ENCODE measurements around the gene FOLH1. TPM values are rescaled to one million over a fixed set of nuclear protein-coding genes. Genes with fewer than 3 reads are reported as not detected.
"Not testable (repeated sequence)": the region's sequence is repeated elsewhere in the genome, so short reads cannot be mapped to it uniquely, and the experiment has no call there.

FOLH1 gene
- total and polyA plus RNA-seq, 2 of the 13 experiments (the other 11 are each of a cell fraction or from before 2014, with no cell fraction given), result not detected

GRCh38 chr11:49229136-49229535, 20.7 kb upstream of the FOLH1 start:
- ATAC-seq (peak; percentile 62), FAIRE-seq (peak; percentile 79)
- H2AFZ ChIP-seq (ENCODE audit: low read length); H3K36me3 ChIP-seq (replicated peaks in 1 of 2; ENCODE audit: control insufficient read depth in 1 of 2, insufficient read depth in 2 of 2, low read length in 2 of 2); H3K27me3 ChIP-seq (ENCODE audit: control insufficient read depth in 1 of 2, insufficient read depth in 2 of 2, low read length in 2 of 2); DNase-seq (ENCODE audit: low spot score); POLR2A ChIA-PET; BruUV-seq (replicated peaks); in situ Hi-C loops (cut with HindIII; ENCODE audit: extremely low pct_ligation_motif_present, low pct_unique_long_range_greater_than_20kb); H4K20me1 ChIP-seq (ENCODE audit: insufficient read depth, low read length); H3K79me2 ChIP-seq (ENCODE audit: insufficient read depth, low read length); H3K4me3 ChIP-seq (replicated peaks in 1 of 3; ENCODE audit: insufficient read depth in 1 of 3, low read depth in 2 of 3, low read length in 3 of 3); H3K9me3 ChIP-seq (ENCODE audit: low read length); H3K27ac ChIP-seq (ENCODE audit: extremely low read length, insufficient read depth, low read length); H3K4me2 ChIP-seq (ENCODE audit: low read depth, low read length); intact Hi-C loops (cut with micrococcal nuclease; ENCODE audit: unreplicated experiment); H3K9ac ChIP-seq (ENCODE audit: insufficient read depth, low read depth, low read length): not testable (repeated sequence)
- WGBS (ENCODE audit: low lambda C conversion rate), result 32% methylated on average over 2 of the region's 2 CpGs
- peaks cover 11% of the 10 kb centered on the region; the same call in 1 of the 2 replicates for H3K4me1 ChIP-seq (ENCODE audit: insufficient read depth, low read length)
- CTCF ChIA-PET (ENCODE audit: low intra/inter-chr PET ratio, low total read pairs), result interaction anchor here (1.1 to 1.2 kb wide), 2 partner anchors 143 to 766 kb away, joined by 3 read pairs; no protein-coding TSS in a partner anchor
- TF ChIP-seq CTCF (CRISPR knock-in tag; IDR thresholded peaks at IDR 0.05) (peak; percentile 30; the same call in 1 of the 2 replicates), STAG1 (CRISPR knock-in tag; IDR thresholded peaks at IDR 0.05) (peak; percentile 67)

DNA sequence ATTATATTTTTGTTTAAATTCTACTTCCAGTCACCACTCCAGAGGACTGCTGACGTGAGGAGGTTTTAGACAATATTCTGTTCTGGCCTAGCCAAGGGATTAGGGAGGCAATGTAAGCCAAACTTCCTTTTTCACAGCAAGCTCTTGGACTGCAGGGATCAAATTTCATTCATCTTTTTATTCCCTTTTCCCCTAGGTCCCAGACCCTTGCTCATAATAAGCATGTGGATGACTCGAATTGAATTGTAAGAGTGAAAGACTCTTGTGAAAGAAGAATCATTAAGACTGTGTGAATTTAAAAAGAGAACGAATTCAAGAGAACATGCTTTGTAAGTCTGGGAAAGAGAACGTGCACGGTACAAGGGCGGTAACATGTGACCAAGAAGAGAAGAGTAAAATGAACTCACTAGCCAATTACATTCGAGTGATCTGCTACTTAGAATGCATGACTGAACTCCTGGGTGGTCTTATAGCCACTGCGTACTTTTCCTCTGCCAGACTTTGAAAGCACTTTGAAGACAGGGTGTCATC, 16.9 kb upstream of the FOLH1 start:
- POLR2A ChIA-PET; CTCF ChIA-PET (ENCODE audit: low intra/inter-chr PET ratio, low total read pairs); intact Hi-C loops (cut with micrococcal nuclease; ENCODE audit: unreplicated experiment): not testable (repeated sequence)

More for the DNA sequence above, 16.9 kb upstream of the FOLH1 start:
- H4K20me1 ChIP-seq (ENCODE audit: insufficient read depth, low read length); H3K4me2 ChIP-seq (ENCODE audit: low read depth, low read length); H3K36me3 ChIP-seq (replicated peaks in 1 of 2; ENCODE audit: control insufficient read depth in 1 of 2, insufficient read depth in 2 of 2, low read length in 2 of 2); FAIRE-seq; H3K9ac ChIP-seq (ENCODE audit: insufficient read depth, low read depth, low read length); H3K4me3 ChIP-seq (replicated peaks in 1 of 3; ENCODE audit: insufficient read depth in 1 of 3, low read depth in 2 of 3, low read length in 3 of 3); ATAC-seq; H3K4me1 ChIP-seq (ENCODE audit: insufficient read depth, low read length); H3K79me2 ChIP-seq (ENCODE audit: insufficient read depth, low read length); H2AFZ ChIP-seq (ENCODE audit: low read length); H3K27me3 ChIP-seq (ENCODE audit: control insufficient read depth in 1 of 2, insufficient read depth in 2 of 2, low read length in 2 of 2); BruUV-seq (replicated peaks); H3K27ac ChIP-seq (ENCODE audit: extremely low read length, insufficient read depth, low read length); DNase-seq (ENCODE audit: low spot score); in situ Hi-C loops (cut with HindIII; ENCODE audit: extremely low pct_ligation_motif_present, low pct_unique_long_range_greater_than_20kb); H3K9me3 ChIP-seq (ENCODE audit: low read length): not testable (repeated sequence)
- WGBS (ENCODE audit: low lambda C conversion rate), result 27% methylated on average over 8 of the region's 8 CpGs
